Trophoblast cell (in vitro differentiated cells and primary cell): ENCODE results near the gene BRK1.
"Not testable (repeated sequence)": the region's sequence is repeated elsewhere in the genome, so short reads cannot be mapped to it uniquely, and the experiment has no call there.

Experiments used
- DNase-seq, 2 donors: peaks; one replicate each; pipeline ENCODE4 v3.0.0-alpha.2; 2016
- H2AFZ ChIP-seq: 2 replicates; pipeline ENCODE4 v1.6.1; 2013; ENCODE audit warnings: low read length, moderate library complexity, mild to moderate bottlenecking; ENCODE audit not compliant: insufficient read depth, poor library complexity
- H2AK5ac ChIP-seq: 2 replicates; pipeline ENCODE4 v1.6.1; 2013; ENCODE audit warnings: mild to moderate bottlenecking, low read length
- H2BK120ac ChIP-seq: 2 replicates; pipeline ENCODE4 v1.6.1; 2013; ENCODE audit warnings: low read length, mild to moderate bottlenecking, moderate library complexity; ENCODE audit not compliant: insufficient read depth, poor library complexity
- H2BK12ac ChIP-seq: 2 replicates; pipeline ENCODE4 v1.6.1; 2013; ENCODE audit warnings: mild to moderate bottlenecking, low read length, moderate library complexity
- H2BK5ac ChIP-seq: 2 replicates; pipeline ENCODE4 v1.6.1; 2013; ENCODE audit warnings: low read length, low read depth, moderate library complexity, mild to moderate bottlenecking; ENCODE audit not compliant: poor library complexity
- H3K14ac ChIP-seq: 2 replicates; pipeline ENCODE4 v1.6.1; 2013; ENCODE audit warnings: mild to moderate bottlenecking, low read length
- H3K18ac ChIP-seq: 2 replicates; pipeline ENCODE4 v1.6.1; 2013; ENCODE audit warnings: mild to moderate bottlenecking, low read length
- H3K23ac ChIP-seq: 2 replicates; pipeline ENCODE4 v1.6.1; 2013; ENCODE audit warnings: low read length
- H3K27ac ChIP-seq: 2 replicates; pipeline ENCODE4 v1.5.1; 2013; ENCODE audit warnings: low read depth, mild to moderate bottlenecking, inconsistent platforms, low read length, moderate library complexity
- H3K27me3 ChIP-seq: 2 replicates; pipeline ENCODE4 v1.6.1; 2013; ENCODE audit warnings: inconsistent platforms, mild to moderate bottlenecking, low read length, moderate library complexity; ENCODE audit not compliant: insufficient read depth
- H3K36me3 ChIP-seq, 2 experiments: 1 replicate in 1 of 2; 2 replicates in 1 of 2; pipeline ENCODE4 v1.6.1; 2013; ENCODE audit warnings: low read length in 2 of 2, mild to moderate bottlenecking in 2 of 2, moderate library complexity in 1 of 2; ENCODE audit not compliant: insufficient read depth in 2 of 2, control insufficient read depth in 1 of 2
- H3K4ac ChIP-seq: 2 replicates; pipeline ENCODE4 v1.6.1; 2013; ENCODE audit warnings: low read depth, mild to moderate bottlenecking, low read length, moderate library complexity
- H3K4me1 ChIP-seq, 2 experiments: 1 replicate in 1 of 2; 2 replicates in 1 of 2; pipeline ENCODE4 v1.6.1; 2013; ENCODE audit warnings: low read length in 2 of 2, mild to moderate bottlenecking in 2 of 2, moderate library complexity in 1 of 2; ENCODE audit not compliant: insufficient read depth in 2 of 2, control insufficient read depth in 1 of 2
- H3K4me2 ChIP-seq: 2 replicates; pipeline ENCODE4 v1.6.1; 2013; ENCODE audit warnings: inconsistent platforms, mild to moderate bottlenecking, low read length, moderate library complexity
- H3K4me3 ChIP-seq: 2 replicates; pipeline ENCODE4 v1.5.1; 2013; ENCODE audit warnings: mild to moderate bottlenecking, low read depth, low read length, inconsistent platforms
- H3K79me1 ChIP-seq: one replicate; pipeline ENCODE4 v1.6.1; 2013; ENCODE audit warnings: low read length
- H3K79me2 ChIP-seq: 2 replicates; pipeline ENCODE4 v1.6.1; 2013; ENCODE audit warnings: low read length, mild to moderate bottlenecking; ENCODE audit not compliant: control insufficient read depth, insufficient read depth, poor library complexity
- H3K9ac ChIP-seq: 2 replicates; pipeline ENCODE4 v1.6.1; 2013; ENCODE audit warnings: mild to moderate bottlenecking, low read length
- H3K9me3 ChIP-seq: 2 replicates; pipeline ENCODE4 v1.6.1; 2013; ENCODE audit warnings: low read depth, mild to moderate bottlenecking, control low read depth, inconsistent platforms, low read length; ENCODE audit not compliant: insufficient read depth
- H4K12ac ChIP-seq: 2 replicates; pipeline ENCODE4 v1.6.1; 2013; ENCODE audit warnings: low read depth, mild to moderate bottlenecking, low read length, moderate library complexity
- H4K8ac ChIP-seq: 2 replicates; pipeline ENCODE4 v1.6.1; 2013; ENCODE audit warnings: low read depth, mild to moderate bottlenecking, low read length, moderate library complexity
- H4K91ac ChIP-seq: one replicate; pipeline ENCODE4 v1.6.1; 2013; ENCODE audit warnings: low read depth, mild to moderate bottlenecking, low read length, moderate library complexity
- WGBS: extraction: QIAGEN DNeasy Blood & Tissue Kit; methylation state at CpG from one replicate; pipeline ENCODE4 v1.1.7; 2013; ENCODE audit warnings: missing lambda C conversion rate; ENCODE audit not compliant: insufficient read length, insufficient coverage; ENCODE audit errors: extremely low coverage; 5-methylcytosine and 5-hydroxymethylcytosine counted together

The BRK1 gene

DNA sequence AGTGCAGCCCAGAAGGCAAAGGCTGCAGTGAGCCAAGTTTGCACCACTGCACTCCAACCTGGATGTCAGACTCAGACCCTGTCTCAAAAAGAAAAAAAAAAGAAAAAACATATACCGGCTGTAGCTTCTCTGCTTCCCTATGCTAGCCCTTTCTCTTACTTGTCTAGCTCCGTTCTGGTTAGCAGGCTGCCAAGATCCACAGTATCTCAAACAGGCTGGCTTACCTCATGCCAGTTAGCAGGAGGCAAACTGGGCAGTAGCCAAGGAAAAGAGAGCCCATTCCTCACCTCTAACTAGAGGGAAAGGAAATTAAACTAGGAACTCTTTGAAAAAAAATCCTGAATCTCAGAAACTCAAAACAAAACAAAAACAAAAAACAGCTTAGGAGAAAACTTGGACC, 24.1 kb upstream of the BRK1 start:
- H2BK12ac ChIP-seq, H3K4ac ChIP-seq, H3K79me2 ChIP-seq, H3K27me3 ChIP-seq, H2AFZ ChIP-seq, H4K8ac ChIP-seq, H3K9ac ChIP-seq, H3K18ac ChIP-seq, H3K27ac ChIP-seq, DNase-seq, H3K4me2 ChIP-seq, H4K12ac ChIP-seq, H3K4me1 ChIP-seq, H2BK120ac ChIP-seq, H3K9me3 ChIP-seq, H2BK5ac ChIP-seq, H3K23ac ChIP-seq, H3K79me1 ChIP-seq, H4K91ac ChIP-seq, H2AK5ac ChIP-seq, H3K14ac ChIP-seq, H3K4me3 ChIP-seq: not testable (repeated sequence)
- H3K36me3 ChIP-seq = peaks cover 17 to 32% of the 10 kb centered on the region in 2 experiments
- no CpG with 5 or more reads among the region's 2 CpGs for WGBS

DNA sequence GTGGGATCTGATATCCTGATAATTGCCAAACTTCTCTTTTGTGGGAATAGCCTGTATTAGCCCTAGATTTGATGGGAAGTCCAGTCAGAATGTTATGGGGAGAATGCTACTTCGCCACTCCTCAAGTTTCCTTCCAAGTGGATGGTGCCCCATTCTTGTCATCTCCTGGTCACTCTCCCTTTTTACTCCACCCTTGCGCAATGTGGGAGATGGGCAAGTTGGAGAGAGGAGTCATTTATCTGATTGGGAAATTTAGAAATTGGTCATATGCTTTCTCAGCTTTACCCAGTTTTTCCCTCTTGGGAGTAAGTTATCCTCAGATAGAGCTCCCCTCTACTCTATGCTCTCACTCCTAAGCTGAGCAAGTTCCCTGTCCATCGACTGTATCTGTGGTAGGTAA, 21.8 kb upstream of the BRK1 start:
- Histone ChIP-seq H3K27me3 (no peaks in the 10 kb centered on the region), H3K79me1 (no peaks in the 10 kb centered on the region), H3K4me3 (no peak overlapping the region), H2BK12ac (no peak overlapping the region), H3K4me1 (no peaks in the 10 kb centered on the region), H3K14ac (no peak overlapping the region), H3K18ac (no peak overlapping the region), H2BK5ac (no peak overlapping the region), H3K36me3 (peaks cover 15 to 35% of the 10 kb centered on the region in 2 experiments), H3K79me2 (no peaks in the 10 kb centered on the region), H3K4me2 (no peak overlapping the region), H2AFZ (no peak overlapping the region), H3K23ac (no peak overlapping the region), H2AK5ac (no peak overlapping the region), H3K9me3 (no peaks in the 10 kb centered on the region), H3K4ac (no peak overlapping the region), H2BK120ac (no peak overlapping the region), H3K9ac (no peak overlapping the region), H4K12ac (no peak overlapping the region), H4K91ac (no peak overlapping the region), H3K27ac (no peak overlapping the region), H4K8ac (no peak overlapping the region)
- DNase-seq = no peak
- no CpG with 5 or more reads among the region's 3 CpGs for WGBS

DNA sequence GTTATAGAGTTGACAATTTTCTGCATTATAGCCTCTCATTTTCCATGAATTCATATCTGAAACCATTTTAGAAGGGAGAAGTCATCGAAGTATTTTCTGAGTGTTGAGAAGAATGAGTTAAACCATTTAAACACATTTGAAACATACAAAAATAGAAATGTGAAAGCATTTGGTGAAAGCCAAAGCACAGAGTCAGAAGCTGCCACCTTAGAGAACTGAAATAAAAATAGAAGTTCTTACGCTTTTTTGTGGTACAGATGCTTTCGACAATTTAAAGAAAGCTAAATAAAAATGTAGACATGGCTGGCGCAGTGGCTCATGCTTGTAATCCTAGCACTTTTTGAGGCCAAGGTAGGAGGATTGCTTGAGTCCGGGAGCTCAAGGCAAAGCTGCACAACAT, 16.4 kb upstream of the BRK1 start:
- Histone ChIP-seq H4K91ac (no peak overlapping the region), H4K8ac (no peak overlapping the region), H2BK120ac (no peak overlapping the region), H3K4me2 (no peak overlapping the region), H3K79me1 (no peaks in the 10 kb centered on the region), H3K4me3 (no peak overlapping the region), H3K9me3 (no peaks in the 10 kb centered on the region), H3K14ac (no peak overlapping the region), H2AFZ (no peak overlapping the region), H3K18ac (no peak overlapping the region), H3K79me2 (no peaks in the 10 kb centered on the region), H3K4ac (no peak overlapping the region), H2AK5ac (no peak overlapping the region), H3K4me1 (no peaks in the 10 kb centered on the region), H3K23ac (no peak overlapping the region), H2BK5ac (no peak overlapping the region), H3K36me3 (peaks cover 10 to 14% of the 10 kb centered on the region in 2 experiments), H4K12ac (no peak overlapping the region), H3K9ac (no peak overlapping the region), H3K27ac (no peak overlapping the region), H3K27me3 (no peaks in the 10 kb centered on the region), H2BK12ac (no peak overlapping the region)
- no peak for DNase-seq
- no CpG with 5 or more reads among the region's 5 CpGs for WGBS

DNA sequence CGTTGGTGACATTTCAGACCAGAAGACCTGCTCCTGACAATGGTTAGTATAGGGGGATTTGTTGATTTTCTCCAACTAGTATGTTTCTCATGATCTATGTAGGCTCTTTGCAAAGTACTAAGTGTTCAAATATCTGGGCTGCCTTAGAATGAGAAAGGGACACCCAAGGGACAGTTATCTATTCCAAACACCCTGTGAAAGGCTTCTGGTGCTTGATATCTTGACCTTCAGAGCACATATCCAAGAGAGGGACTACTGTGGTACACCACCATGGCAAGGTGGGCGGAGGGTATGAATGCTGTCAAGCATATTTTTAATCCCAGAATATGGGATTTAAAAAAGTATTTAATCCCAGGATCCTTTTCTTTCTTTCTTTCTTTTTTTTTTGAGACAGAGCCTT, 8.6 kb upstream of the BRK1 start:
- Histone ChIP-seq H3K14ac (no peak overlapping the region), H2BK12ac (no peak overlapping the region), H2AFZ (no peak overlapping the region), H3K18ac (no peak overlapping the region), H3K4me2 (no peak overlapping the region), H2AK5ac (no peak overlapping the region), H3K27ac (no peak overlapping the region), H3K9ac (no peak overlapping the region), H3K36me3 (peaks cover 0 to 2% of the 10 kb centered on the region in 2 experiments), H3K79me2 (no peaks in the 10 kb centered on the region), H3K79me1 (no peaks in the 10 kb centered on the region), H3K9me3 (no peaks in the 10 kb centered on the region), H3K27me3 (no peaks in the 10 kb centered on the region), H3K4me3 (no peak overlapping the region), H3K4ac (no peak overlapping the region), H3K4me1 (no peaks in the 10 kb centered on the region), H3K23ac (no peak overlapping the region), H4K8ac (no peak overlapping the region), H4K12ac (no peak overlapping the region), H2BK120ac (no peak overlapping the region), H2BK5ac (no peak overlapping the region), H4K91ac (no peak overlapping the region)
- no CpG with 5 or more reads among the region's 2 CpGs for WGBS
- DNase-seq = no peak
